MM.1S (cell line): Measurements from ENCODE around the gene TPK1.

ENCODE experiments used
- DNase-seq: peaks from one replicate; pipeline ENCODE4 v3.0.0-alpha.2; 2015
- H2AFZ ChIP-seq: fragments of 300-600 bp; sonication (generic); 2 replicates; pipeline ENCODE4 v1.6.0; 2016; ENCODE audit warnings: antibody characterized with exemption, low read length
- H3F3A ChIP-seq: fragments of 300-600 bp; sonication (generic); 2 replicates; pipeline ENCODE4 v1.6.1; 2016; ENCODE audit warnings: mild to moderate bottlenecking, antibody characterized with exemption, low read length, moderate library complexity, mixed read lengths; ENCODE audit not compliant: insufficient read depth
- H3K27ac ChIP-seq: fragments of 300-600 bp; sonication (generic); 2 replicates; pipeline ENCODE4 v1.5.1; 2016; ENCODE audit warnings: mild to moderate bottlenecking, low read length
- H3K27me3 ChIP-seq: fragments of 300-600 bp; sonication (generic); replicated peaks from 2 replicates; pipeline ENCODE4 v1.6.0; 2016; ENCODE audit warnings: low read length; ENCODE audit not compliant: insufficient read depth
- H3K36me3 ChIP-seq: fragments of 300-600 bp; sonication (generic); replicated peaks from 2 replicates; pipeline ENCODE4 v1.6.1; 2016; ENCODE audit warnings: mild to moderate bottlenecking, low read length, mixed read lengths; ENCODE audit not compliant: insufficient read depth
- H3K4me1 ChIP-seq: fragments of 300-600 bp; sonication (generic); 2 replicates; pipeline ENCODE4 v1.6.1; 2016; ENCODE audit warnings: low read length, mixed read lengths
- H3K4me2 ChIP-seq: fragments of 300-600 bp; sonication (generic); 2 replicates; pipeline ENCODE4 v1.6.0; 2016; ENCODE audit warnings: low read depth, low read length
- H3K4me3 ChIP-seq: fragments of 300-600 bp; sonication (generic); 2 replicates; pipeline ENCODE4 v1.5.1; 2016; ENCODE audit warnings: low read length, mixed read lengths
- H3K79me2 ChIP-seq: fragments of 300-600 bp; sonication (generic); 2 replicates; pipeline ENCODE4 v1.6.1; 2016; ENCODE audit warnings: mixed run types, low read length, mixed read lengths
- H3K9ac ChIP-seq: fragments of 300-600 bp; sonication (generic); 2 replicates; pipeline ENCODE4 v1.6.1; 2016; ENCODE audit warnings: low read length, mixed read lengths
- H3K9me2 ChIP-seq: fragments of 300-600 bp; sonication (generic); replicated peaks from 2 replicates; pipeline ENCODE4 v1.6.1; 2016; ENCODE audit warnings: mild to moderate bottlenecking, low read length, mixed read lengths; ENCODE audit not compliant: insufficient read depth
- H3K9me3 ChIP-seq: fragments of 300-600 bp; sonication (generic); replicated peaks from 2 replicates; pipeline ENCODE4 v1.6.1; 2016; ENCODE audit warnings: mild to moderate bottlenecking, low read length, mixed read lengths; ENCODE audit not compliant: insufficient read depth
- H4K20me1 ChIP-seq: fragments of 300-600 bp; sonication (generic); 2 replicates; pipeline ENCODE4 v1.6.1; 2016; ENCODE audit warnings: mild to moderate bottlenecking, low read length, moderate library complexity, mixed read lengths; ENCODE audit not compliant: insufficient read depth
- CTCF ChIP-seq: fragments of 300-600 bp; sonication (generic); IDR thresholded peaks from 2 replicates; pipeline ENCODE4 v1.5.1; 2016; ENCODE audit warnings: antibody characterized with exemption, low read length, mixed read lengths
- EZH2 ChIP-seq: fragments of 300-600 bp; sonication (generic); optimal IDR thresholded peaks from 2 replicates; pipeline ENCODE3; 2017; ENCODE audit warnings: low read depth, mild to moderate bottlenecking, antibody characterized with exemption, low read length, mixed read lengths
- EZH2phosphoT487 ChIP-seq: fragments of 300-600 bp; sonication (generic); IDR thresholded peaks from 2 replicates; pipeline ENCODE4 v1.6.1; 2018; ENCODE audit warnings: antibody characterized with exemption, low read length

The TPK1 gene

GRCh38 chr7:144565586-144565985 lies 270.3 kb downstream of the TPK1 start:
- Histone ChIP-seq H3K27me3 (no peaks in the 10 kb centered on the region), H3K4me2 (no peak overlapping the region), H3K27ac (no peak overlapping the region), H3K9ac (no peak overlapping the region), H3K9me3 (no peaks in the 10 kb centered on the region), H3K36me3 (no peaks in the 10 kb centered on the region), H2AFZ (no peak overlapping the region), H3K79me2 (no peaks in the 10 kb centered on the region), H3F3A (no peaks in the 10 kb centered on the region), H3K9me2 (no peaks in the 10 kb centered on the region), H4K20me1 (no peaks in the 10 kb centered on the region), H3K4me3 (no peak overlapping the region), H3K4me1 (no peaks in the 10 kb centered on the region)
- DNase-seq: no peak
- TF ChIP-seq EZH2: no peak
- no peak for TF ChIP-seq CTCF
- TF ChIP-seq EZH2phosphoT487: no peak

- Histone ChIP-seq H4K20me1 (no peaks in the 10 kb centered on the region), H3K79me2 (no peaks in the 10 kb centered on the region), H3K36me3 (no peaks in the 10 kb centered on the region), H3K27ac (no peak overlapping the region), H3K9me3 (no peaks in the 10 kb centered on the region), H3K27me3 (no peaks in the 10 kb centered on the region), H3K4me1 (no peaks in the 10 kb centered on the region), H3K4me2 (no peak overlapping the region), H3K4me3 (no peak overlapping the region), H2AFZ (no peak overlapping the region), H3K9me2 (no peaks in the 10 kb centered on the region), H3F3A (no peaks in the 10 kb centered on the region), H3K9ac (no peak overlapping the region)
- no peak for DNase-seq
- TF ChIP-seq CTCF: no peak
- no peak for TF ChIP-seq EZH2
- no peak for TF ChIP-seq EZH2phosphoT487
Observed at GRCh38 chr7:144549861-144550260, 286.0 kb downstream of the TPK1 start.

GRCh38 chr7:144548556-144548955 lies 287.3 kb downstream of the TPK1 start:
- H3K36me3 ChIP-seq: no peaks in the 10 kb centered on the region
- no peak for DNase-seq
- no peak overlapping the region for H3K9ac ChIP-seq
- H3F3A ChIP-seq: no peaks in the 10 kb centered on the region
- no peak overlapping the region for H3K4me3 ChIP-seq
- H4K20me1 ChIP-seq: no peaks in the 10 kb centered on the region
- H3K79me2 ChIP-seq: no peaks in the 10 kb centered on the region
- no peak overlapping the region for H3K27ac ChIP-seq
- H3K4me1 ChIP-seq: no peaks in the 10 kb centered on the region
- no peaks in the 10 kb centered on the region for H3K9me3 ChIP-seq
- no peaks in the 10 kb centered on the region for H3K9me2 ChIP-seq
- H2AFZ ChIP-seq: no peak overlapping the region
- no peak for TF ChIP-seq EZH2phosphoT487
- no peak for TF ChIP-seq EZH2
- TF ChIP-seq CTCF: no peak
- no peak overlapping the region for H3K4me2 ChIP-seq
- H3K27me3 ChIP-seq: no peaks in the 10 kb centered on the region
